ENCODE data around the gene ELL2. TPM values are rescaled to one million over a fixed set of nuclear protein-coding genes. Genes with fewer than 3 reads are reported as not detected.

Gene ELL2
- total and polyA plus RNA-seq, 8 donors = 15.3 to 62.7 (median 24.3) TPM

- intact Hi-C loops (cut with DNase I) = no loop called here
- no peak overlapping the region for H3K27ac ChIP-seq
- no peaks in the 10 kb centered on the region for H3K27me3 ChIP-seq
- no peaks in the 10 kb centered on the region for H3K4me1 ChIP-seq
- no peaks in the 10 kb centered on the region for H3K36me3 ChIP-seq
- no peak overlapping the region for H3K4me3 ChIP-seq
- no peaks in the 10 kb centered on the region for H3K9me3 ChIP-seq
- no peak for TF ChIP-seq CTCF (IDR thresholded peaks at IDR 0.05)
- DNase-seq (no peak), ATAC-seq (no peak)
Measured at GRCh38 chr5:95932941-95933340, 28.7 kb downstream of the ELL2 start.

- no peak for DNase-seq
- H3K36me3 ChIP-seq = no peaks in the 10 kb centered on the region
- intact Hi-C loops (cut with DNase I) = no loop called here
Measured at GRCh38 chr5:95931079-95931833, 30.4 kb downstream of the ELL2 start.

GRCh38 chr5:95930141-95930930 lies 31.3 kb downstream of the ELL2 start:
- H3K27ac ChIP-seq = no peak overlapping the region
- intact Hi-C loops (cut with DNase I) = no loop called here
- ATAC-seq (no peak), DNase-seq (no peak)
- TF ChIP-seq CTCF (IDR thresholded peaks at IDR 0.05) = no peak
- H3K36me3 ChIP-seq = no peaks in the 10 kb centered on the region
- H3K27me3 ChIP-seq = no peaks in the 10 kb centered on the region
- peaks cover 7 to 14% of the 10 kb centered on the region in 2 donors for H3K4me1 ChIP-seq
- H3K4me3 ChIP-seq = no peak overlapping the region
- H3K9me3 ChIP-seq = no peaks in the 10 kb centered on the region

More at GRCh38 chr5:95931079-95931833, 30.4 kb downstream of the ELL2 start:
- H3K27me3 ChIP-seq = no peaks in the 10 kb centered on the region
- H3K9me3 ChIP-seq = no peaks in the 10 kb centered on the region
- H3K4me3 ChIP-seq = no peak overlapping the region
- no peak overlapping the region for H3K27ac ChIP-seq
- peaks cover 0 to 5% of the 10 kb centered on the region in 2 donors for H3K4me1 ChIP-seq
- TF ChIP-seq CTCF (IDR thresholded peaks at IDR 0.05) = no peak
- no peak for ATAC-seq

GRCh38 chr5:95928724-95929253 lies 32.9 kb downstream of the ELL2 start:
- TF ChIP-seq CTCF (IDR thresholded peaks at IDR 0.05) = no peak
- DNase-seq (peak in 1 of 4 donors; percentile 17), ATAC-seq (no peak)
- no peaks in the 10 kb centered on the region for H3K36me3 ChIP-seq
- no peak overlapping the region for H3K4me3 ChIP-seq
- intact Hi-C loops (cut with DNase I) = no loop called here
- no peaks in the 10 kb centered on the region for H3K9me3 ChIP-seq
- no peaks in the 10 kb centered on the region for H3K27me3 ChIP-seq
- peaks cover 19 to 28% of the 10 kb centered on the region in 2 donors for H3K4me1 ChIP-seq
- peak overlapping the region in 1 of 2 donors; percentile 10 for H3K27ac ChIP-seq
